DND-41 (cell line): Measurements from ENCODE around the gene ADRB2.

Source experiments
- CTCF ChIP-seq: IDR thresholded peaks from 2 replicates; pipeline ENCODE4 v1.5.1; 2012; ENCODE audit warnings: borderline replicate concordance, low read length, moderate library complexity, mild to moderate bottlenecking; ENCODE audit not compliant: poor library complexity, severe bottlenecking; ENCODE audit errors: extremely low read depth
- EZH2 ChIP-seq: IDR thresholded peaks from 3 replicates; pipeline ENCODE4 v1.6.1; 2012; ENCODE audit warnings: borderline replicate concordance, low read depth, mild to moderate bottlenecking, moderate library complexity, low read length, inconsistent platforms; ENCODE audit not compliant: severe bottlenecking

DNA sequence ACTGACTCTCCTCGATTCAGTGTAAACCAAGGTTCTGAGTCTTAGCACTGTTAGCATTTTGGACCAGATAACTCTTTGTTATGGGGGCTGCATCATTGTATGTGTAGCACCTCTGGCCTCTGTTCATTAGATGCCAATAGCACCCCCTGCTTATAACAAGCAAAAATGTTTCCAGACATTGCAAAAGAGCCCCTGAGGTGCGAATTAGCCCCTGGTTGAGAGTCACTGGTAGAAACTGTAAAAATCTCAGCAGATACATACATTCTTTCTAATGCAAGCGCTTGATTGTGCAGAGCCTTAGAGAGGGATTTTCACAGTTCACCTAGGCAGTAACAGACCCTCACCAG is 2.8 kb downstream of the ADRB2 start:
- TF ChIP-seq CTCF: no peak
- no peak for TF ChIP-seq EZH2
